Caki2 (cell line): ENCODE results near the gene SCN7A. TPM values are rescaled to one million over a fixed set of nuclear protein-coding genes. Genes with fewer than 3 reads are reported as not detected.

Experiments used
- DNase-seq: peaks from one replicate; pipeline ENCODE4 v3.0.0-alpha.2; 2015; ENCODE audit warnings: low read depth
- in situ Hi-C: cut with HindIII; loops from 2 replicates; pipeline ENCODE4 v1.10.0; 2016; ENCODE audit warnings: low sequenced_read_pairs, low pct_unique_long_range_greater_than_20kb, mixed read lengths
- total RNA-seq: library from RNA; depleted of rRNA; stranded (reverse); fragments of >200 nt; shearing (Covaris generic); gene quantifications from 2 replicates; pipeline ENCODE4 v1.2.3, GENCODE V29; 2014; ENCODE audit warnings: low replicate concordance; rRNA removed

The SCN7A gene
- total RNA-seq, result not detected in 2 replicates

GRCh38 chr2:166494140-166494624, at the start of gene SCN7A:
Gene SCN7A (minus strand): TSS chr2:166494249. CDS start chr2:166477696, 16,553 bp downstream.
- no peak for DNase-seq

GRCh38 chr2:166539340-166540162, 45.5 kb upstream of the SCN7A start:
- peak; percentile 46 for DNase-seq
- in situ Hi-C loops, result no loop called here

More at GRCh38 chr2:166494140-166494624, at the start of gene SCN7A:
- in situ Hi-C loops, result no loop called here

- in situ Hi-C loops, result no loop called here
- no peak for DNase-seq
These were observed 42.1 kb upstream of the SCN7A start for GRCh38 chr2:166536111-166536510.

GRCh38 chr2:166521155-166521554, 27.1 kb upstream of the SCN7A start:
- in situ Hi-C loops, result no loop called here
- DNase-seq, result no peak

GRCh38 chr2:166520604-166521003, 26.6 kb upstream of the SCN7A start:
- DNase-seq, result no peak
- in situ Hi-C loops, result no loop called here

GRCh38 chr2:166519391-166519962, 25.4 kb upstream of the SCN7A start:
- in situ Hi-C loops, result no loop called here

GRCh38 chr2:166518634-166519390, 24.8 kb upstream of the SCN7A start:
- in situ Hi-C loops, result no loop called here
- DNase-seq, result no peak

More at GRCh38 chr2:166519391-166519962, 25.4 kb upstream of the SCN7A start:
- DNase-seq, result no peak

GRCh38 chr2:166517533-166518061, 23.5 kb upstream of the SCN7A start:
- no peak for DNase-seq
- in situ Hi-C loops, result no loop called here

- peak; percentile 2 for DNase-seq
- in situ Hi-C loops, result no loop called here
These were observed 22.8 kb upstream of the SCN7A start for GRCh38 chr2:166516712-166517303.

- in situ Hi-C loops, result no loop called here
- no peak for DNase-seq
These were observed 19.9 kb upstream of the SCN7A start for GRCh38 chr2:166513952-166514351.

GRCh38 chr2:166499281-166499680, 5.2 kb upstream of the SCN7A start:
- in situ Hi-C loops, result no loop called here
- no peak for DNase-seq

GRCh38 chr2:166491461-166491860, 2.6 kb downstream of the SCN7A start:
- in situ Hi-C loops, result no loop called here
- no peak for DNase-seq

GRCh38 chr2:166487171-166487570, 6.9 kb downstream of the SCN7A start:
- DNase-seq, result no peak
- in situ Hi-C loops, result no loop called here

- no peak for DNase-seq
- in situ Hi-C loops, result no loop called here
These were observed 8.4 kb downstream of the SCN7A start for GRCh38 chr2:166485558-166486178.

GRCh38 chr2:166472332-166472731, 21.7 kb downstream of the SCN7A start:
- DNase-seq, result no peak
- in situ Hi-C loops, result no loop called here

- in situ Hi-C loops, result no loop called here
- DNase-seq, result no peak
These were observed 25.7 kb downstream of the SCN7A start for GRCh38 chr2:166468124-166469024.

- DNase-seq, result no peak
- in situ Hi-C loops, result no loop called here
These were observed 29.9 kb downstream of the SCN7A start for GRCh38 chr2:166464187-166464586.
